Measurements from ENCODE around the gene CERS3.

DNA sequence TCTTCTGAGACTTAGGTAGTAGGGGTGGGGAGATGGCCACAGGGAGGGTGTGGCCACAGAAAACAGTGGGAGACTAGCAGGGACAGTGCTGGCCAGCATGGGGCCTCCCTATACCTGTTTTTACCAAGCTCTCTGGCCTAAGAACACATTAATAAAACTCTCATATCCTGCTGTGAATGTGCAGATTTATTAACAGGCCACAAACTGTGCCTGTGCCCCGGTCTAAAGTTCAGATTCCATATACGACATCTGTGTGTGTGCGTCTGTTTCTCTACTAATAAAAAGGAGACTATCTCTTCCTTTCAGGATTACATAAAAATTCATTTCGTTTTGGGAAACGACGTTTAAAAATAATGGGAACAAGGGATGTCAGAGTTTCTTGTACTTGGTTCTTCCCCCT, 94.2 kb downstream of the CERS3 start:
- TF ChIP-seq, protein P1, sequence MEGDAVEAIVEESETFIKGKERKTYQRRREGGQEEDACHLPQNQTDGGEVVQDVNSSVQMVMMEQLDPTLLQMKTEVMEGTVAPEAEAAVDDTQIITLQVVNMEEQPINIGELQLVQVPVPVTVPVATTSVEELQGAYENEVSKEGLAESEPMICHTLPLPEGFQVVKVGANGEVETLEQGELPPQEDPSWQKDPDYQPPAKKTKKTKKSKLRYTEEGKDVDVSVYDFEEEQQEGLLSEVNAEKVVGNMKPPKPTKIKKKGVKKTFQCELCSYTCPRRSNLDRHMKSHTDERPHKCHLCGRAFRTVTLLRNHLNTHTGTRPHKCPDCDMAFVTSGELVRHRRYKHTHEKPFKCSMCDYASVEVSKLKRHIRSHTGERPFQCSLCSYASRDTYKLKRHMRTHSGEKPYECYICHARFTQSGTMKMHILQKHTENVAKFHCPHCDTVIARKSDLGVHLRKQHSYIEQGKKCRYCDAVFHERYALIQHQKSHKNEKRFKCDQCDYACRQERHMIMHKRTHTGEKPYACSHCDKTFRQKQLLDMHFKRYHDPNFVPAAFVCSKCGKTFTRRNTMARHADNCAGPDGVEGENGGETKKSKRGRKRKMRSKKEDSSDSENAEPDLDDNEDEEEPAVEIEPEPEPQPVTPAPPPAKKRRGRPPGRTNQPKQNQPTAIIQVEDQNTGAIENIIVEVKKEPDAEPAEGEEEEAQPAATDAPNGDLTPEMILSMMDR (IDR thresholded peaks at IDR 0.05; ENCODE audit: borderline replicate concordance, extremely low read depth, low read length, poor library complexity, severe bottlenecking): no peak
- TF ChIP-seq EZH2 (IDR thresholded peaks at IDR 0.05; ENCODE audit: borderline replicate concordance, low read depth, low read length, severe bottlenecking): no peak

Measured in DND-41 (cell line).